COR-L47 (cell line): ENCODE data around the gene APLNR.

ENCODE experiments used
- DNase-seq: peaks from one replicate; lab custom pipeline; 2025; lab: John Stamatoyannopoulos, UW

APLNR gene

GRCh38 chr11:57217053-57217452 is 20.0 kb downstream of the APLNR start:
- no peak for DNase-seq

DNA sequence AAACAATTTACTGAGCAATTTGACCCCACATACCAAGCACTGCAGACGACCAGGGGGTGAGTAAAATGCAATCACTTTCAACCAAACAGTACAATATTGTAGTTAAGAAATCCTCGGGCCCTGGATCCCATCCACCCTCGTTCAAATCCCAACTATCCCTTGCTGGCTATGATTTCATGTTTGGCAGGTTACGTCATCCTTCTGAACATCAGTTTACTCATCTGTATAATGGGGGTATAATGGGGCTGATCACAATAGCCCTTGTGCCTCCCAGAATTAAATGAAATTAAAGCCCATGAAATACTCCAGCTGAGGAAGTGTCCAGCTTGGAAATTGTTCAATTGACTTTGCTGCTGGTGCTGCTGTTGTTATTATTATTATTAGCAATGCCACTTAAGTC is 20.6 kb downstream of the APLNR start:
- DNase-seq, result no peak

- no peak for DNase-seq
These were observed 22.6 kb downstream of the APLNR start for GRCh38 chr11:57214494-57214893.

- no peak for DNase-seq
These were observed 23.0 kb downstream of the APLNR start for GRCh38 chr11:57214098-57214417.

- DNase-seq, result no peak
These were observed 23.5 kb downstream of the APLNR start for GRCh38 chr11:57213342-57214097.

GRCh38 chr11:57210781-57211180 is 26.3 kb downstream of the APLNR start:
- DNase-seq, result no peak

DNA sequence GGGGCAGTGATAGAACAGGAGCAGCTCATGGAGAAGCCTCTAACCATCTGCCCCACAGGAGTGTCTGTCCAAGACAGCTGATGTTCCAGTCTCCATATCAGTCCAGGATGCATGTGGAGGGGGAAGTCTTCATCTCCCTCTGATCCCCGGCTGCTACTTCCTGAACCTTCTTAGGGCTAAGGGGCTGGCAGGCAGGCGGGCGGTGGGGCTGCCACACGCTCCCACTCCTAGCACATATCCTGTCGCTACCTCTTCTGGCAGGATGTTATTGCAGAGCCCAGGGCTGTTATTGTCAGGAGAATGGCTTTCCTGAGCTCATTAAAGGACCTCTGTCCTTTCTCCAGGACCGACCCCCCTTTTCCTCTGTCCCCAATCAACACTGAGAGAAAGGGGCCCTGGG is 29.9 kb downstream of the APLNR start:
- DNase-seq, result no peak

DNA sequence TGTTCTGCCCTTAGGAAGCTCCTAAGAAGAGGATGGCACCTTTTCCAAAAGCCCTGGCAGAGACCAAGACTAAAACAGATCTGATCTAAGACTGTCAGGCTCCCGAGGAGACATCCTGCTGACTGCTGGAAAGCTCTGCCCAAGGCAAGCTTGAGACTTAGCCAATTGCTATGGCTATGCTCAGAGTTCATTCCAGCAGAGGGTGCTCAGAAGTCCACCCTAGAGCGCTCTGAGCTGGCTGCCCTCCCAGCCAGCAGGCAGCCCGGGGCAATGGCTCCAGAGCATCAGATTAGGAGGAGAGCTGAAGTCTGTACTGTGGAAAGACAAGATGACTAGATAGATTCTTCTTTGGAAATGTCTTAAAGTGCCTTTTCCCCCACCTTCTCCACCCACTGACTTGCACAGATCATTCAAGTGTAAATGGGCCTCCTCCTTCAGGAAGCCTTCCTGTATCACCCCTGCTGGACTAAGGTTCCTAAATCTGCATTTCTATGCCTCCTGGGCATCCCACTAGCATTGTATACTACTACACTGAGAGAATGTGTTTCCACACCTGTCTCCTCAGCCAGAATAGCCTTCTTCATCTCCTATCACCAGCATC is 31.9 kb downstream of the APLNR start:
- no peak for DNase-seq

DNA sequence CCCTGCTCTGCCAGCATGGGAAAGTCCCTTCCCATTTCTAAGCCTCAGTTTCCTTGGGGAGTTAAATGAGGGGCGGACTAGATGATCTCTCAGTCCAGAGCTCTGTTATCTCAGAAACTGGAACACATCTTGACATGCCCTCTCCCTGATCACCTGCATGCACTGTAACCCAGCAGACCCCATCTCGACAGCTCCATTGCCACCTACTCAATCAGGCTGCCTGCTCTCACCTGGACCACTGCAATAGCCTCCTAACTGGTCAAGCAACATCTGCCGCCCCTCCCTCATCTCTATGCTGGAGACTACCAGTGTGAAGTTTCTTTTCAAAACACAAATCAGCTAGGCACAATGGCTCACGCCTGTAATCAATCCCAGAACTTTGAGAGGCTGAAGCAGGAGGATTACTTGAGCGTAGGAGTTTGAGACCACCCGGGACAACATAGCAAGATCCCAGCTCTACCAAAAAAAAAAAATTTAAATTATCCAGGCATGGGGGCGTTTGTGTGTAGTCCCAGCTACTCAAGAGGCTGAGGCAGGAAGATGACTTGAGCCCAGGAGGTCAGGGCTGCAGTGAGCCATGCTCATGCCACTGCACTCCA is 33.1 kb downstream of the APLNR start:
- no peak for DNase-seq

DNA sequence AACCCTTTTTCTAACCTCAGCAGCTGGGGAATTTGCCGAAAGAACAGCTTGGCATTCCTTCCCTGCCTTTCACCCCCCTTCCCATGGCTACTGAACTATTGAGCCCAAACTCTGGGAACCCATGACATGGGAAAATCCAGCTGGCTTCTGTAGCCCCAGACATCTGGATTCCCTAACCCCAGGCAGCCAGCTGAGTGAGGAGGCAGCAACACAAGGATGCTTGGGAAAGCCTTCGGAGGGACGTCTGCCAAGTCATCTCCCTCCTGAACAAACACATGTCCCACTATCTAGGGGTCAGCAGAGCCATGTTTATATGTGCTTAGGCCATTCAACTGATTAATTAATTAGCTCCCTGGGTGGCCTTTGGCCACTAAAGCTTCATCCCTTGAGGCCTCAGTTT is 33.7 kb downstream of the APLNR start:
- no peak for DNase-seq

GRCh38 chr11:57202281-57202680 is 34.8 kb downstream of the APLNR start:
- no peak for DNase-seq

DNA sequence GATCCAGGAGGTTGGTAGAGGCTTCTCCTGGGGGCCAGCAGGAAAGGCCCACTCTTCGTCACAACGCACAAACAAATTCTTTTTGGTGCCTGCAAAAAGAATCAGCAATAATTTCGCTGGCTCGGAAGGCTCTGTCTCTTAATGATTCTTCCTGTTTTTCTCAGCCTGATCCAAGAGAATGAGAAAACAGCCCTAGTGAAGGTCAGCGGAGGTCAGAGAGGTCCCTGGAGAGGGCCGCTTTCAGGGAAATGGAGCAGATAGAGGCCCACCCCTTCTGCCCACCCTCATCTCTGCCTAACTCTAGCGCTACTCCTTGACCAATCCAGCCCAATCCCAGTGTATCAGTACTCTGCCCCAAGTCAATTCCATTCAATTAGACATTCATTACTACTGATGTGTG is 36.1 kb downstream of the APLNR start:
- DNase-seq, result no peak

DNA sequence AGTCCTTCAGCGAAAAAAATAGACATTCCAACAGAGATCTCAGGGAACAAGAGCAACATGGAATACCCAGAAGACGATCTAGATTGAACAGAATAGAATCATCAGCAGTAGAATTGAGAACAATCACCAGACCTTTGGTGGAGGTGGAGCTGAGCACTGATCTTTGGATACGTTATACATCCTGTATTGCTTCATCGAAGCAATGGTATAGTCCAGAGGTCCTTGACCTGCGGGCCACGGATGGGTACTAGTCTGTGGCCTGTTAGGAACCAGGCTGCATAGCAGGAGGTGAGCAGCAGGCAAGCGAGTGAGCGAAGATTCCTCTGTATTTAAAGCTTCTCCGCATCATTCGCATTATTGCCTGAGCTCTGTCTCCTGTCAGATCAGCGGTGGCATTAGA is 37.7 kb downstream of the APLNR start:
- DNase-seq, result no peak

- DNase-seq, result no peak
These were observed 39.3 kb downstream of the APLNR start for GRCh38 chr11:57197762-57198161.

GRCh38 chr11:57196596-57196995 is 40.5 kb downstream of the APLNR start:
- no peak for DNase-seq

DNA sequence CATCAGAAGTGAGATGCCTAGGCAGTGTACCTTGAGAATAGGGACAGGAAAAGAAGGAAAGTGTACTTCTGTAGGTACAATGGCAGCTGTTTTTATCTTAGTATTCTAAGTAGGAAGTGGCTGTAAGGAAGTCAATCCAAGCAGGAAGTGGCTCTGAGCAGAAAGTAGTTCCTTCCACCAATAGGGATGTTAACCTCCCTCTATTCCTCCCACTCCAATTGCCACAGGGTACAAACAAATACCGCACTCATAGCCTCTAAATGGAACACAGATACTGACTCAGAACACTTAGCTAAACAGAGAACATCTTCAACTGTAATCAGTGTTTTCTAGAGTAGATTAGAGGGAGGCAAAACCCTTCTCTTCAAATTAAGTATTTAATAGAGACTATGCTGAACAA is 44.7 kb downstream of the APLNR start:
- no peak for DNase-seq

DNA sequence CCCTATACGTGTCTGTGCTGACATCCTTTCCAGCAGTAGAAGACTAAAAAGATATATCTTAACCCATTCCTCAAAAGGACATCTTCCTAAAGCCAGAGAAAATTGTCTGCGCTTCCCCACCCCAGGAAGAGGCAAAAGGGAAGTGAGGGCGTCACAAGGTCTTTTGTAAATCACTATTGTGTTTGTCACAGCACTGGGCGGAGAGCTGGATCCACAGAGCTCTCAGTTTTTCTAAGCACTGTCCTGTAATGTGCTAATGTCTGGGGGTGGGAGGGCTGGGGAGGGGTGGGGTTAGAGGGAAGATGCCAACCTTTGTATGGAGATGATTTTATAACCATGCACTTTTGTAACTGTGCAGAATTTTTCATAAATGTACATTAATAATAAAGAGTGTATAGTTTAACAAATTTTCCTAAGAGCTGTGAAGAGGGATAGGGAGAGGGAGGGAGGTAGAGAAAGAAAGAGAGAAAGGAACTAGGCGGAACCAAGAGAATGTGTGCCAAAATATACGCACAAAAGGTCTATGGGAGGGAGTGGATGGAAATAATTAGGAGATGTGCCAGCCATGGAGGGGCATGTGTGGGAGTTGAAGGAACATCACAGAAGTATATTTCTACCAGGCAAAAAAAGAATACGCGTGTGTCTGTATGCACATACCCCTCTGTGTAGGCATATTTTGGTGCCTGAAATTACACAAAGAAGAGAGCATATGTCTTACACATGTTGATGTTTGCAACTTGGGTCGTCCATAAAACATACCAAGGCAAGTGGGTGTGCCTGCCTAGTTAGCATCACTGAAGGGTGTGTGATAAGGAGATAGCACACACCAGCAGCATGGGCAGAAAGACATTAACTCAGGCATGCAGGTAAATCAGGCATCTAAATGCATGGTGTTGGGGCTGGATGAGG is 45.5 kb downstream of the APLNR start:
- no peak for DNase-seq

GRCh38 chr11:57190548-57190947 is 46.5 kb downstream of the APLNR start:
- no peak for DNase-seq
